ENCODE results near the gene AHRR. TPM values are rescaled to one million over a fixed set of nuclear protein-coding genes. Genes with fewer than 3 reads are reported as not detected.

The AHRR gene
- total and polyA plus RNA-seq, 2 donors (not counting 1 experiment from before 2014, with no cell fraction given): 11.3 to 26.4 TPM

DNA sequence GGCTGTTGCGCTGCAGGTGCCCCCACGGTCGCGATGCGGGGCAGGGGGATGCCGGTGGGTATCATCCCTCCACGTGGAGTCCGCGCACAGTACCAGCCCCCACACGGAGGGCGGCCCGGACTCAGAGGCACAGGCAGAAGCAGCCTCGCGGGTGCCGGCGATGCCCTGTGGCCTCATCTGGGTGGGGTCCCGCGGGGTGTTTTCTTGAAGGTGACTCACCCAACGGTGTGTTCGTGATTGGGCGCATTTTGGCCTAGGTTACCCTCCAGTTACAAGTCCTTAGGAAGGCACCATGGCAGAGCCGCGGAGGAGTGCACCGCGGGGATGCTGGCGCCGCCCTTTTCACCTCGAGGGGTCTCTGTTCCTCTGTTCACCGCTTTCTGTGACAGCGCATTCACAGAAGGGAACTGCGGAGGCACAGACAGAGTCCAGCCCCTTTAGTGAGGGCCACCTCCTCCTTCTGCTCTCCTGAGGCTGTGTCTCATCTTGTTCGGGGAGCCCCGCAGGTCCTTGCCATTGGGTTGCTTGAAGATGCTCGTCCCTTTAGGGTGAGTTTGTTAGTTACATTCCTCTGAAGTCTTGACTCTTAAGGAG is 99.9 kb downstream of the AHRR start:
- no peak for DNase-seq (ENCODE audit: low read depth in 2 of 2)
- no peak overlapping the region for H3K4me3 ChIP-seq (replicated peaks in 1 of 4; ENCODE audit: control extremely low read depth in 1 of 4, insufficient read depth in 1 of 4, low read depth in 3 of 4, low read length in 4 of 4)
- no peaks in the 10 kb centered on the region for H3K9me3 ChIP-seq (ENCODE audit: control insufficient read depth, insufficient read depth, low read depth, low read length)
- H3K4me2 ChIP-seq (ENCODE audit: extremely low read depth, insufficient read depth, low read length): no peak overlapping the region
- peaks cover 16% of the 10 kb centered on the region for H3K36me3 ChIP-seq (ENCODE audit: control insufficient read depth, insufficient read depth, low read length)
- H2AFZ ChIP-seq (ENCODE audit: low read length): no peak overlapping the region
- H3K79me2 ChIP-seq (ENCODE audit: control insufficient read depth, insufficient read depth, low read length): no peaks in the 10 kb centered on the region
- H3K9ac ChIP-seq (ENCODE audit: insufficient read depth, low read length): no peak overlapping the region
- no peaks in the 10 kb centered on the region for H4K20me1 ChIP-seq (ENCODE audit: control insufficient read depth, extremely low read depth, insufficient read depth, low read length)
- no peak for TF ChIP-seq EZH2 (IDR thresholded peaks at IDR 0.05; ENCODE audit: low read length, missing control alignments)
- no peak for TF ChIP-seq CTCF (conservative IDR thresholded peaks at IDR 0.05 in 1 of 2, IDR thresholded peaks at IDR 0.05 in 1 of 2; ENCODE audit: low read depth in 1 of 2, low read length in 2 of 2)
- no peaks in the 10 kb centered on the region for H3K4me1 ChIP-seq (ENCODE audit: control insufficient read depth, extremely low read depth, insufficient read depth, low read length)
- no peaks in the 10 kb centered on the region for H3K27me3 ChIP-seq (ENCODE audit: control insufficient read depth, insufficient read depth, low read length)
- H3K27ac ChIP-seq (ENCODE audit: insufficient read depth, low read length): no peak overlapping the region

- no peak for TF ChIP-seq CTCF (conservative IDR thresholded peaks at IDR 0.05 in 1 of 2, IDR thresholded peaks at IDR 0.05 in 1 of 2; ENCODE audit: low read depth in 1 of 2, low read length in 2 of 2)
- no peak for TF ChIP-seq EZH2 (IDR thresholded peaks at IDR 0.05; ENCODE audit: low read length, missing control alignments)
- Histone ChIP-seq H4K20me1 (ENCODE audit: control insufficient read depth, extremely low read depth, insufficient read depth, low read length) (no peaks in the 10 kb centered on the region), H3K4me2 (ENCODE audit: extremely low read depth, insufficient read depth, low read length) (no peak overlapping the region), H3K9me3 (ENCODE audit: control insufficient read depth, insufficient read depth, low read depth, low read length) (no peaks in the 10 kb centered on the region), H3K4me1 (ENCODE audit: control insufficient read depth, extremely low read depth, insufficient read depth, low read length) (no peaks in the 10 kb centered on the region), H2AFZ (ENCODE audit: low read length) (no peak overlapping the region), H3K36me3 (ENCODE audit: control insufficient read depth, insufficient read depth, low read length) (peaks cover 15% of the 10 kb centered on the region), H3K27me3 (ENCODE audit: control insufficient read depth, insufficient read depth, low read length) (no peaks in the 10 kb centered on the region), H3K4me3 (replicated peaks in 1 of 4; ENCODE audit: control extremely low read depth in 1 of 4, insufficient read depth in 1 of 4, low read depth in 3 of 4, low read length in 4 of 4) (no peak overlapping the region), H3K9ac (ENCODE audit: insufficient read depth, low read length) (no peak overlapping the region), H3K27ac (ENCODE audit: insufficient read depth, low read length) (no peak overlapping the region), H3K79me2 (ENCODE audit: control insufficient read depth, insufficient read depth, low read length) (no peaks in the 10 kb centered on the region)
- DNase-seq (ENCODE audit: low read depth in 2 of 2): no peak
Observed at GRCh38 chr5:421901-422300, 100.4 kb downstream of the AHRR start.

GRCh38 chr5:422323-423232 is 101.1 kb downstream of the AHRR start:
- H4K20me1 ChIP-seq (ENCODE audit: control insufficient read depth, extremely low read depth, insufficient read depth, low read length): no peaks in the 10 kb centered on the region
- no peak overlapping the region for H3K27ac ChIP-seq (ENCODE audit: insufficient read depth, low read length)
- H3K4me1 ChIP-seq (ENCODE audit: control insufficient read depth, extremely low read depth, insufficient read depth, low read length): no peaks in the 10 kb centered on the region
- H3K9ac ChIP-seq (ENCODE audit: insufficient read depth, low read length): no peak overlapping the region
- H3K27me3 ChIP-seq (ENCODE audit: control insufficient read depth, insufficient read depth, low read length): no peaks in the 10 kb centered on the region
- DNase-seq (ENCODE audit: low read depth in 2 of 2): no peak
- TF ChIP-seq EZH2 (IDR thresholded peaks at IDR 0.05; ENCODE audit: low read length, missing control alignments) (no peak), CTCF (conservative IDR thresholded peaks at IDR 0.05 in 1 of 2, IDR thresholded peaks at IDR 0.05 in 1 of 2; ENCODE audit: low read depth in 1 of 2, low read length in 2 of 2) (no peak)
- no peaks in the 10 kb centered on the region for H3K79me2 ChIP-seq (ENCODE audit: control insufficient read depth, insufficient read depth, low read length)
- H3K9me3 ChIP-seq (ENCODE audit: control insufficient read depth, insufficient read depth, low read depth, low read length): no peaks in the 10 kb centered on the region
- peaks cover 17% of the 10 kb centered on the region for H3K36me3 ChIP-seq (ENCODE audit: control insufficient read depth, insufficient read depth, low read length)
- H3K4me2 ChIP-seq (ENCODE audit: extremely low read depth, insufficient read depth, low read length): no peak overlapping the region
- H2AFZ ChIP-seq (ENCODE audit: low read length): no peak overlapping the region
- no peak overlapping the region for H3K4me3 ChIP-seq (replicated peaks in 1 of 4; ENCODE audit: control extremely low read depth in 1 of 4, insufficient read depth in 1 of 4, low read depth in 3 of 4, low read length in 4 of 4)

Measured in fibroblast of lung (primary cell).